CD4-positive, alpha-beta T cell treated with Interleukin-21 for 1 hour (primary cell): Measurements from ENCODE around the gene CFAP77.

Experiments
- DNase-seq: peaks from one replicate; pipeline ENCODE4 v3.0.0-alpha.2; 2020

CFAP77 gene

DNA sequence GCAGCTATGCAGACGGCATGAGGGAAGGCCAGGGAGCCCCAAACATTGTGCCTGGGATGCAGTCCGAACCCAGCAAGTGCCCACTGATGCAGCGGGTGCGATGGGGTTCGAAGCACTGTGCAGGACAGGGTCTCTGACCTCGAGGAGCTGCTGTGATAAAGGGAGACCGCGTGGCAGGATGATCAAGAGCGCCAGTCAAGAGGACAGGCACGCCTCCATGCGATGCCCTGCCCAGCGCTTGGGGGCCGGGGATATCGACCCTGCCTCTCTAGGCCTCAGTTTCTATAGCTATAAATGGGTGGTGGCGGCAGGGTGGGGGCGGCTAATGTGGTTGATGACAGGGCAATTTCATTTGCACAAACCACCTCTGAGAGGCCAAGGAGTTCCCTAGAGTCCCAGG, 87.7 kb downstream of the CFAP77 start:
- no peak for DNase-seq

DNA sequence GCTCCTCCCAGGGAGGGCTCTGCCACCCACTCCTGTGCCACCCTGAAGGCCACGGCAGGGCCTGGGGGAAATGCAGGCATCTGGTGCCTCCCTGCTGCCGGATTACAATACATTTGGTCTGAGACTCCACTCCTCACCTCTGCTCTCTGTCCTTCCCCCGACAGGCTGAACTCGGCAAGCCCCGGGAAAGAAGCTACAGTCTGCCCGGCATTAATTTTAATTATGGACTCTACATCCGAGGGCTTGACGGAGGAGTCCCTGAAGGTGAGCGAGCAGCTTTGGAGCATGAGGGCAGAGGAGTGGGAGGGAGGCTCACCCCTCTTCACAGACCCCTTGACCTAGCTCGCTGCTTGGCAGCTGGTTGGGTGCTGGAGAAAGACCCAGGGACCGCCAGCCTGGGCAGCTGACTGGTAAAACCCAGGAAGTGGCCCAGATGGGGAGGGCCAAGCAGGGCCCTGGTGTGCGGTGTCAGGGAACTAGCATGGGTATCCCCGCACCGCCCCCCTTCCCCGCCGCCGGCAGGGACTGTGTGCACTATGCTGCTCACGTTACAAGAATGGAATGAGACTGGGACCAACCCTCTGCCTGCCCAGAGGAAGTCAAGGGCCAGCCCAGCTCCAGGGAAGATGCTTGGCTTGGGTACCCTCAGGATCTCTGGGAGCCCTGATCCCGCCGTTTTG, 88.7 kb downstream of the CFAP77 start:
- DNase-seq: no peak

DNA sequence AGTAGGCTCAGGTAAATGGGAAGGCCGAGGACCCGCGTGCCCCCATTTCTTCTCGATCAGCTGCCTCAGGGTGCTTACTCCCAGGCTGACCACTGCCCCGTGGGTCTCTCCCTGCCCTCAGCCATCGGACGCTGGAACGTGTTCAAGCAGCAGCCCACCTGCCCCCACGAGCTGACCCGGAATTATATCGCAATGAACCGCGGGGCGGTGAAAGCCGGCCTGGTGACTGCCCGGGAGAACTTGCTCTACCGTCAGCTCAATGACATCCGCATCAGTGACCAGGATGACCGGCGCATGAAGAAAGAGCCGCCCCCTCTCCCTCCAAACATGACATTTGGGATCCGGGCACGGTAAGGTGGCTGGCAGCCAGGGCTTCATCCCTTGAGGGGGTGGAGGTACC, 89.2 kb downstream of the CFAP77 start:
- no peak for DNase-seq

DNA sequence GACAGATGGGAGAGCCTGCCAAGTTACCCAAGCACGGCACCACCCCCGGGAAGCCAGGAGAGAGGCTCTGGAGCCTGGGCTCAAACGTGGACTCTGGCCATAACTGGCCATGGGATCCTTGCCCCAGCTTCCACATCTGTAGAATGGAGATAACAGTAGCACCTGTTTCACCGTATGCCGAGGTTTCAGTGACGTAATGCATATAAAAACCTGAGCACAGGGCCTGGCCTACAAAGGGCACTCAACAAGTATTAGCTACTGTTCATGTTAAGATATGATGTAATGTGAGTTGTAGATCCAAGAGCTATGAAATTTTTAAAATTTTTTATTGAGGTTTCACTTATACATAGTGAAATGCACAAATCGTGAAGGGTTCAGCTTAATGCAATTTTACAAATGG, 90.2 kb downstream of the CFAP77 start:
- no peak for DNase-seq

DNA sequence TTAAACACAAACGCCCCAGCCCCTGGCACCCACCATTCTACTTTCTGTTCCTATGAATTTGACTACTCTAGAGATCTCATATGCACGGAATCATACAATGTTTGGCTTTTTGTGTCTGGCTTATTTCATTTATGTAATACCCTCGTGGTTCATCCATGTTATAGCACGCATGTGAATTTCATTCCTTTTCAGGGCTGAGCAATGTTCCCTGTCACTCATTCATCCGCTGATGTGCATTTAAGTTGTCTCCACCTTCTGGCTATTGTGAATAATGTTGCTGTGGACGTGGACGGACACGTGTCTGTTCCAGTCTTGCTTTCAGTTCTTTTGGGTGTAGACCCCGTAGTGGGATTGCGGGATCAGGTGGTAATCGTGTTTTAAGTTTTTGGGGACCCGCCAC, 92.5 kb downstream of the CFAP77 start:
- DNase-seq: no peak

DNA sequence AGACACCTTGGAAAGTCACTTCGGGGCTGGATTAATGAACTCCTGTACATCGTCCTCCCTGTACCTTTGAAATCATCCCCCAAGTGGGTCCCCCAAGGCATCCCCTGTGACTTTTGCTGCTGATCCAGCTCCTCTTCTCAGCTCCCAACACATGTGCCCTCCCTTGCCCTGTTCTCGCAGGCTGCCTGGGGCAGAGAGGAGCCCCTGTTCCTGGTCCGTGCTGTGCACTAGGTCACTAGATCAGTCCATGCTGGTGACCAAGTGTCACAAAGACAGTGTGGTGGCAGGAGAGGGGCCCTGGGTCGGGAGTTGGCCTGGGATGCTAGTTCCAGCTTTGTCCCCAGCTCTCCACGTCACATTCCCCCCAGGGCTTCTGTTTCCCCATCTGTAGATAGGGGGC, 93.1 kb downstream of the CFAP77 start:
- no peak for DNase-seq

DNA sequence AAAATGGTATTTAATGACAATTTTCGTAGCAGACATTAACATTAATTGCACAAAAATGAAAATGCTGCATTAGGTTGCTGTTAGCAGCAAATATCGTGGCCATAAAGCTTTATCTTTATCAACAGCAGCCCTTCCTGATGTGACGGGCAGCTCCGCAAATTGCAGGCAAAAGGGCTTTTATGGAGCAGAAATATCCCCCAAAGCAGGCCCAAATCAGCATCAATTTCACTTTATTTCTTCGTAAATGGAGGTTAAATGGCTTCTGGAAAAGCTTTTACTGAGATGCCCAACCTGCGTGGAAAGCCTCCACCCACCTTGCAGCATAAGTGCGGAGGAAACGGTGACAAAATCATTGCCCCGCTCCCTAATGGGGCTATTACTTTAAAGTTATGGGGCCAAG, 94.5 kb downstream of the CFAP77 start:
- no peak for DNase-seq

DNA sequence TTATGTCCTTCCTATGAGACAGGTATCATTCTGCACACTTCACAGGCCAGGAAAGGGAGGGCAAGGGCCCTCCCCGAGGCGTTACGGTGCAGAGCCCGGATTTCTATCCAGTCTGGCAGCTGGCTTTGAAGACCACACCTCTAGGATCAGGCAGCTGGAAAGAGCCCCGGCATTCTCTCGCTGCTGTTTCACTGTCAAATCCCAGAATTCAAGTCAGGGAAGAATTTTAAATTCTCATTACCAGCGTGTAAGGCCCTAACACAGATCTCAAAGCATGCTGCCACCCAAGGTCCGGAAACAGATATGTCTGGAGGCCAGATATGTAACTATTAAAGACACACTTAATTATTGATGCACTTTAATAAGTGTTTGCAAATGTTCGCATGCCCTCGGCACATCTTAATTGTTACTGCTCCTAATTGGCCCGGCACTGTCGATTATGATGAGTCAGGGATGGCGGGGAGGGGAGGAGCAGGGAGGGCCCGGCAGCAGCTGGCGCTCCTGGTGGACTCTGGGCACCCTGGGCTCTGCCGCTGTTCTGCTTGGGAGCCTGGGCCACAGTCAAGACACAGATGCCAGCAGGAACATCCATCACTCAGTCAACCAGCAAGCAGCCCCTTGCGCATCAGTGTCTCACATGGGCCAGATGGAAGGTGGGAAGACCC, 96.1 kb downstream of the CFAP77 start:
- DNase-seq: no peak

DNA sequence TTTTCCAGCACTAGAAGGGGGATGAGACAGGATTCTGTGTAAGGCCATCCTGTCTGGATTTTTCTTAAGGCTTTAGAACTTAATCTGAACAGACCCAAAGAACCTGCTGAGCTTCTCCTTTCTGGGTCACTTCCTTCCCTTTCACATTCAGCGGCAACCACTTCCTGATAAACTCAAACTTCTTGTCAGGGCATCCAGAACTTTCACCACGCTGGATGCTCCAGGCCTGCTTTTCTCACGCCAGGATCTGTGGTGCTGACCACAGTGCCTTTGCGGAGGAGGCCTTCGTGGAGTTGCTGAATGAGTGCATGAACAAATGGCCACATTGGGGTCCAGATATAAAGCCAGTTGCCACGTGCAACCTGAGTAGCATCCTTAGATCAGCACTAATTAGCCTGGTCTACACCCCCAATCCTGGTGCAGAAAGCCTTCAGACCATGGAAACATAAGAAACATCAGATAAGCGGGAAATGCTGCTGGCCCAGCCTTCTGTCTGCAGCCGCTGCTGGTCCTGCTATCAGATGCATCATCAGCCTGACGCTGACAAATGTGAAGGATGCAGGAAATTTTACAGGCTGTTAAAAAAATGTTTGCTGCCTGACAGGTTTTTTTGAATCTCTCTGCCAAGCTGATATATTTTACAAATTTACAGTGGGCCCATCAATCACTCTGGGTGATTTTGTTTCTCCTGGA, 97.1 kb downstream of the CFAP77 start:
- DNase-seq: no peak

DNA sequence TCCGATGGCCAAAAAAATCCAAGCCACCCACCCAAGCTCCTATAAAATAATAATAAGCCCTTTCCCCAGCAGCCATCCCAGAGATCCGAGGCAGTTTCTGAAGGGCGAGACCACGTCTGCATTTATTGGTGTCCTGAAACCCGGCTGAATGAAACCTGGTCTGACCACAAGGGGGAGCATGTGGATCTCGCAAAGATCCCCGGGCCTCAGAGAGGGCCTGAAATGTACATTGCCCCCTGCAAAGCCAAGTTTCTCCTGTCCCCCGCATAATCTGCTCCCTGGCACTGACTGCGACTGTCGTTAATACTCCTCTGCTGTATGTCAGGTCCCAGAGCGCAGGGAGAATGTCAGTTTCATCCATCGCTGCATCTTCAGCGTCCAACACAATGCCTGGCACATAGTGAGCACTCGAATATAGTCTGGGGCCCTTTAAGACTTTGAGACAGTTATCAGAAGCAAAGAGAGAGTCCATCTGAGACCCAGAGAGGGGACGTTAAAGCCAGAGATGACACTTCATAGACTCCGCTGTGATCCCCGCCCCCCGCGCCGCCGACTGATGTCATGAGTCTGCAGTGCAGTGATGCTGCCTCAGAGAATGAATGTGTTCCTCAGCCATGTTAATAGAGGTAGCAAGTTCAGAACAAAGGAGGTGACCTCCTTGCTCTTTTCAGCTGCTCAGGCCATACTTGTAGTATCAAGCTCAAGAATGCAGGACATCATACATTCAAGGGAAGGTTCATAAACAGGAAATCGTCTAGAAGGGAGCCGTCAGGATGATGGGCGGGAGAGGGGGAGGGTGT, 97.9 kb downstream of the CFAP77 start:
- peak; percentile 64 for DNase-seq

DNA sequence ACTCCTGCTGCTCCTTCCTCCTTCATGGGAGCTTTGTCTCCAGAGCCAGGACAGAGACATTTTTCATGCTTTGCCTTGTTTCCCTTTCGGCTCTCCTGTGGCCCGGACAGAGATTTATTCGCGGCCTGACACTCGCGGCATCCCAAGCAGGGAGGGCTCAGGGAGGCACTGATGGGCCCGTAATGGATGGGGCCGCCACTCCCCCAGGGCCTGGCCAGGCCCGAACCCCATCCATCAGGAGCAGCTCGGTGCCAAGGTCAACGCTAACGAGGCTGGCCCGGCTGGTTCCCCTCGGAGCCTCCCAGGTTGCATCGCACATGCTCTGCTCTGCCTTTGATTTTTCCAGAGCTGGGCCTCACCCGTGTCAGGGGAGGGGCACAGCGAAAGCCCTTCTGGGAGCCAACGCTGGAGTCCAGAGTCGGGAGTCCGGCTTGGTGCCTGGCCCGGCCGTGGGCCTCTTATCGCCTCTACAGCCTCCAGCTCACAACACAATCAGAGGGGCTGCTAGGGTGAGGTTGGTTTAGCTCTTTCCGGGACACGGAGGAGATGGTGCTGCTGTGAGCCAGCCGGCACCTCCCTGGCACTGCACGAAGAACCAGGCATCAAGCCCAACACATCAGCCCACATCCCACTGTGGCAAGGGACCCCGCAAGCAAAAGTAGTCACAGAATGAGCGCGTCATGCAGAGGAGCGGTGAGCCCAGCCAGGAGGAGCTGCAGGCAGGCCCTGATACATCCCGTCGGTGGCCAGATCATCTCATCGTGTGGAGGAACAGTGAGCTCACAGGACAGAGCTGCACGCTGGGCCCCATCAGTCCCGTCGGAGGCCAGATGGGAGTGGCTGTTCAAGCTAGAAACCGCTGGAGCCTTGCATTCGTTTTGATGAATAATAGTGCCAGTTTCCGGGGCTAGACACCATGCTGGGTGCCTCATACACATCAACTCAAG, 100.2 kb downstream of the CFAP77 start:
- DNase-seq: no peak

DNA sequence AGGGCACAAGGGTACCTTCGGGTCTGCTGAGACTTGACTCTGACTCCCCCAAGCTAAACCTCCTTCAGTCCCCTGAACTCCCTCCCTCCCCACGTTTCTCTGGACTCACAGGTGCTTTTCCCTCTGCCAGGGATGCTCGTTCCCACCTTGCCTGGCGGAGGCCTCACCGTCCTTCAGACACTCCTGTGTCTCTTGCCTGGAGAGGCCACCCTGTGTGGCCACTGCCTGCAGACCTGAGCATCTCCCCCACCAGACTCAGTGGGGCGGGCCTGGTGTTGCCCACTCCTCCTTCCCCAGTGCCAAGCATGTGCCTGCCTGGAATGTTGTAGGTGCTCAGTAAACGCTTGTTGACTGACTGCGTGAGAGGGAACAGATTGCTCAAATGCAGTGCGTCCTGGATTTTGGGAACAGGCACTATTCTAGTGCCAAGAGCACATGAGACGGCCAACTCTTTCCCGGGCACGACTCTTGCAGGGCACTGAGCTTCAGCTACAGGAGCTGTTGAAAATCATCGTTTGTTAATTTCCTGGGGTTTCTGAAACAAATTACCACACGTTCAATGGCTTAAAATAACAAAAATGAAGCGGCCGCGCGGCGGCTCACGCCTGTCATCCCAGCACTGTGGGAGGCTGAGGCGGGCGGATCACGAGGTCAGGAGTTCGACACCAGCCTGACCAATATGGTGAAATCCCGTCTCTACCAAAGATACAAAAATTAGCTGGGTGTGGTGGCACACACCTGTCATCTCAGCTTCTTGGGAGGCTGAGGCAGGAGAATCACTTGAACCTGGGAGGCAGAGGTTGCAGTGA, 101.4 kb downstream of the CFAP77 start:
- no peak for DNase-seq

DNA sequence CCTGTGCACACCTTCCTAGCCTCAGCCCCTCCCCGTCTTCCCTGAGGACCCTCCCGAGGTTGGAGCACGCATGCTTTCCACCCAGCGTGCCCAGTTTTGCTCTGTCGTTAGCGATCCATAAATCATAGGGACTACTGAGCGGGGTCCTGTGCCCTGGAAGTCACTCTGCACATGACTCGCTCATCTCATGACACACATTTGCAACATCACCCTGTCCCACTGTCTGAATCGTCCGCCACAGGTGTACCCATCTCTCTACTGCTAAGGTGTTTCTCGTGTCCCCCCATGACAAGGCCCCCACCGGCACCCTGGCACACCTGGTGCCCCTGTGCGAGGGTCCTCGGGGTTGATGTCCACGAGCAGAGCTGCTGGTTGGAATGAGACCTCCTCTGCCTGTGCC, 103.4 kb downstream of the CFAP77 start:
- DNase-seq: no peak

DNA sequence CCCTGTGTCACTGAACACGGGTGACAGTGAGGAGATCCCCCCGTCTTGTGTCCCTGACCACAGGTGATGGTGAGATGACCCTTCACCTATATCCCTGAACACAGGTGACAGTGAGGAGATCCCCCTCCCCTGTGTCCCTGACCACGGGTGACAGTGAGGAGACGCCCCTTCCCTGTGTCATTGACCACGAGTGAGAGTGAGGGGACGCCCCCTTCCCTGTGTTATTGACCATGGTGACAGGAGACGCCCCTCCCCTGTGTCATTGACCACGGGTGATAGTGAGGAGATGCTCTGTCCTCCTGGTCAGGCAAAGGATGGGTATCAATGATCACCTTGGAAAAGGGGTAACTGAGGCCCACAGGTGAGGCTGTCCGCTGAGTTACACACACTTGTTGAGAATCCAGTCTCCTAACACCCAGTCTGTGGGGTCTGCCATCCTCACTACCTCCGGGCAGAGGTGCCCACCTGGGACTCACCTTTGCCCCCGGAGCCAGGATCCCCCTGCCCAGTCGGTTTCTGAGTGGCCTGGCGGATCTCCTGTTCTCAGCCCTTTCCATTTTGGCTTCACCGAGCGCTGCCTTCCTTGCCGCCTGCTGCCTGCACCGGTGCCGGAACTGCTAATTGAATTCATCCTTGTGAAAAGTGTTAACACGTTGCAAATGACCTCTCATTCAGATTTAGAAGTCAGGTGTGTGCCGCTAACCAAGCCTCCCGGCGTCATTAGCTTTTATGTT, 104.2 kb downstream of the CFAP77 start:
- no peak for DNase-seq

DNA sequence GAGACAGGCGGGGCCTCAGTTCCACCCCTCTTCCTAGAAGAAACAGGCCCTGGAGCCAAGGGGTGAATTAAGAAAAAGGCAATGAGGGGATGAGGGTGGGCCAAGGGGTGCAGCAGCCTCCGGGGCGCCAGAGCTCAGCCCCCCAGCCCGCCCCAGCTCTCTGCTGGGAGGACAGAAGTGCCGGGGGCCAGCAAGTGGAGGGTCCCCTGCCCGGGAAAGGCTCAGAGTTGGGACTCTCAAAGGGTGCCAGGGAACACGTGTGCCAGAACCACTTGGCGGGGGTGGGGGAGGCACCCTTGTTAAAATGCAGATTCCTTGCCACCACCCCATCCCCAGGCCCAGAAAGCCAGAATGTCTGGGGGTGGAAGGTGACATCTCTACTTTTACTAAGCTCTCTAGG, 104.8 kb downstream of the CFAP77 start:
- DNase-seq: no peak

DNA sequence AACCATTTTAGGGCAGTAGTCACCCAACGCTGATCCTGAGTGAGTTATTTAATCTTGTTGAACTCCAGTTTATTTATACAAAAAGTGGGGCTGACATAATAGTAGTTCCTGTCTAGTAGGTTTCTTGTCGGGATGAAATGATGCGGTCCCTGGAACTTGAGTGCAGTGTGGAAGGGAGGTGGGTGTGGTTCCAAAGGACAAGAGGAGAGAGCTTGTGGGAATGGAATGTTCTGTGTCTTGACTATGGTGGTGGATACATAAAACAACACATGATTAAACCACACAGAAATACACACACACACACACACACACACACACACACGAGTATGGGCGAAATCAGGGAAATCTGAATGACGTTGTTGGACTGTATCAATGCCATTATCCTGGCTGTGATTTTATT, 106.3 kb downstream of the CFAP77 start:
- DNase-seq: no peak

DNA sequence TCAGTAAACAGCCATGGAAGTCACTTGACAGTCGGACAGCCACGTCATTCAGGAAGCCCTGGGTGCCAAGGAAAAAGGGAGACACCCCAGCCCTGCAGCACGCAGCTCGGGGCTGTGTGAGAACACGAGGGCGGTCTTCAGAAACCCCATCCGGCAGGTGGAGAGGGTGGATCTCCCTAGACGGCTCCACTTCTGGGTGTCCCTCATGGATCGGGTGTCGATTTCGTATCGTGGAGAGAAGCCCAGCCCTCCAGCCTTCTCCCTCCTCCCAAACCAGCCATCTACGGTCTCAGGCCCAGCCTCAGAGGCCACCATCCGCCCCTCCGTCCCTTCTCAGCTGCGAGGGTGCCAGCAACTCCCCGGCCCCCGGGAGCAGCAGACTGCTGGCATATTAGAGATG, 106.9 kb downstream of the CFAP77 start:
- no peak for DNase-seq

DNA sequence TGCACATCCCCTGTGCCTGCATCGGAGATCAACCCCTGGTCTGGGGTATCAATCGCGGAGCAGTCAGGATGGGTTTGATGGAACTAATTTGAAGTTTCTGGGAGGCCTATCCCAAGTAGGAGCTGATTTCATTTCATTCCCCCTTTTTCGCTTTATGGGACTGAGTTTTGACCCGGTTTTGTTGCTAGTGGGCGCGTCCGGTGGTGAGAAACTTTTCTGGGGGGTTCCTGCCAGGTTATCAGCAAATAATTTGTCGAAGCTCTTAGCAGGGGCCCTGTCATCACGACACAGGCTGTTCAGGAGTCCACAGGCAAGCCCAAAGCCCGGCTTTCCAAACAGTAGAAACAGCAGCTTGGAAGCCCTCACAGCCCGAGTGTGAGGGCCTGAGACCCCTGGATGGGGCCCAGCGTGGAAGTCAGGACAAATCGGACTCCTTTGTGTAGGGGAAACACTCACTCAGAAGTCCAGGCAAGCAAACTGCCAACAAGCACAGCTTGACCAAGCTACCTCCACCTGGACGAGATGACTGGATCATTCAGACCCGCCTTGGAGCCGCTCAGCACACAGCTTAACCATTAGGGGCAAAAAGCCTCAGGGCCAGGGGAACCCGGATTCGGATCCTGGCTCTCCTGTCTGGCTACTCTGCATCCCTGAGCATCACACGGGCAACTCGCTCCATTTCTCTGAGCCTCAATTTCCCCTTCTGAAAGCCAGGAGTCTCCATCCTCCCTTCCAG, 108.0 kb downstream of the CFAP77 start:
- no peak for DNase-seq

DNA sequence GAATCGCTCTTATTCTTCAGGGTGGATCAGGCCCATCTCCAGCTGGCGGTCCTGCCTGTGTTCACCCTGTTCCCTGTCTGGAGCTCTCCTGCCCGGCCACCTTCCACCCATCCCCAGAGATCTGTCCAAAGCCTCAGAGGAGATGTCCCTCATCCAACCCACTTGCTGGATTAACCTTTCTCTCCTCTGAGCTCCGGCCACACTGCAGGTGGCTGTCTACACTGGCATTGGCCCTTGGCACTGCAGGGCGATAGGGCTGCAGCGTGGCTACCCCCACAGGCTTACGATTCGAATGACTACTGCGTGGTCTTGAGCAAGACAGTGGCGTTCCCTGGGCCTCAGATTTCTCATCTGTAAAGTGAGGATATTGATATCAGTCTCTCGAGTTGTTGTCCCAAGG, 108.6 kb downstream of the CFAP77 start:
- DNase-seq: no peak

DNA sequence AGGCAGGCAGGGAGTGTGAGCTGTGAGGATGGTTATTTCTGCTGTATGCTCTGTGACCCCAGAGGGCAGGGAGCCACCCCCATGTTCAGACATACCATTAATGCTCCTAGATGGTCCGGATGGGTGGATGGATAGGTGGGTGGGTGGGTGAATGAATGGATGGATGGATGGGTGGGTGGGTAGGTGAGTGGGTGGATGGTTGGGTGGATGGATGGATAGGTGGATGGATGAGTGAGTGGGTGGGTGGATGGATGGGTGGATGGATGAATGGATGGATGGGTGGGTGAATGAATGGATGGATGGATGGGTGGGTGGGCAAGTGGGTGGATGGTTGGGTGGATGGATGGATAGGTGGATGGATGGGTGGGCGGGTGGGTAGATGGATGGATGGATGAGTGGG, 109.0 kb downstream of the CFAP77 start:
- DNase-seq: no peak
